HepG2 (cell line): Measurements from ENCODE around the gene DSE.

Source experiments
- CHCHD3 ChIP-seq: sonication (generic); formaldehyde crosslinking; IDR thresholded peaks from 2 replicates; pipeline ENCODE4 v1.8.0; 2022; ENCODE audit warnings: mild to moderate bottlenecking, missing genetic modification reagents, moderate library complexity
- HCFC1 ChIP-seq: fragments of 150-350 bp; IDR thresholded peaks from 2 replicates; pipeline ENCODE4 v1.6.1; 2014; ENCODE audit warnings: low read depth, low read length
- MXD4 ChIP-seq: IDR thresholded peaks from 2 replicates; pipeline ENCODE4 v1.6.1; 2016; ENCODE audit warnings: mild to moderate bottlenecking, missing biosample characterization, missing genetic modification reagents
- ZNF276 ChIP-seq: sonication (generic); formaldehyde crosslinking; IDR thresholded peaks from 2 replicates; pipeline ENCODE4 v1.4.0; 2020; ENCODE audit warnings: mild to moderate bottlenecking, low read depth, missing genetic modification reagents

GRCh38 chr6:116327803-116328527, 42.8 kb upstream of the DSE start:
- TF ChIP-seq CHCHD3 (CRISPR knock-in tag) (no peak), ZNF276 (CRISPR knock-in tag) (no peak), HCFC1 (no peak), MXD4 (no peak)
